SH-SY5Y (cell line): Measurements from ENCODE around the gene ZBTB17.

Experiments used
- GATA2 ChIP-seq: IDR thresholded peaks from 2 replicates; pipeline ENCODE4 v1.6.1; 2011; ENCODE audit warnings: mild to moderate bottlenecking, low read depth, low read length
- GATA3 ChIP-seq: IDR thresholded peaks from 2 replicates; pipeline ENCODE4 v1.6.1; 2011; ENCODE audit warnings: low read depth, mild to moderate bottlenecking, low read length, moderate library complexity

ZBTB17 gene

GRCh38 chr1:15935056-15935950 lies 40.6 kb downstream of the ZBTB17 start:
- TF ChIP-seq GATA2 (no peak), GATA3 (no peak)

- no peak for TF ChIP-seq GATA3
- TF ChIP-seq GATA2 = no peak
Measured at GRCh38 chr1:15934211-15935055, 41.5 kb downstream of the ZBTB17 start.

GRCh38 chr1:15933684-15934083 lies 42.2 kb downstream of the ZBTB17 start:
- TF ChIP-seq GATA2 = no peak
- no peak for TF ChIP-seq GATA3

- TF ChIP-seq GATA2 (no peak), GATA3 (no peak)
Measured at GRCh38 chr1:15932612-15933011, 43.3 kb downstream of the ZBTB17 start.

- TF ChIP-seq GATA2 (no peak), GATA3 (no peak)
Measured at GRCh38 chr1:15931884-15932283, 44.0 kb downstream of the ZBTB17 start.

GRCh38 chr1:15931401-15931800 lies 44.5 kb downstream of the ZBTB17 start:
- TF ChIP-seq GATA3 = no peak
- TF ChIP-seq GATA2 = no peak

- no peak for TF ChIP-seq GATA2
- no peak for TF ChIP-seq GATA3
Measured at GRCh38 chr1:15928971-15929965, 46.6 kb downstream of the ZBTB17 start.

- TF ChIP-seq GATA2 = no peak
- no peak for TF ChIP-seq GATA3
Measured at GRCh38 chr1:15923241-15923640, 52.7 kb downstream of the ZBTB17 start.

- TF ChIP-seq GATA2 (no peak), GATA3 (no peak)
Measured at GRCh38 chr1:15918962-15919715, 56.8 kb downstream of the ZBTB17 start.

GRCh38 chr1:15916916-15917315 lies 59.0 kb downstream of the ZBTB17 start:
- TF ChIP-seq GATA2 = no peak
- TF ChIP-seq GATA3 = no peak

GRCh38 chr1:15916417-15916816 lies 59.5 kb downstream of the ZBTB17 start:
- TF ChIP-seq GATA2 = no peak
- no peak for TF ChIP-seq GATA3

- TF ChIP-seq GATA2 (no peak), GATA3 (no peak)
Measured at GRCh38 chr1:15915991-15916390, 59.9 kb downstream of the ZBTB17 start.

GRCh38 chr1:15911927-15912326 lies 64.0 kb downstream of the ZBTB17 start:
- TF ChIP-seq GATA2 (no peak), GATA3 (no peak)
